Activated CD4-positive, alpha-beta T cell treated with anti-CD3 and anti-CD28 coated beads, Interleukin-2, amount 10 ng/mL, durations not matched to agents 24 days and 14 days (primary cell): ENCODE data around the gene ARHGAP30. TPM values are rescaled to one million over a fixed set of nuclear protein-coding genes. Genes with fewer than 3 reads are reported as not detected.

ENCODE experiments used
- DNase-seq: peaks from one replicate; pipeline ENCODE4 v3.0.0; 2022
- H3K27ac Mint-ChIP-seq: one replicate; pipeline ENCODE4 v1.8.0; 2022; ENCODE audit warnings: mild to moderate bottlenecking, mixed read lengths
- H3K27me3 Mint-ChIP-seq: one replicate; pipeline ENCODE4 v1.8.0; 2022; ENCODE audit warnings: mixed read lengths
- H3K36me3 Mint-ChIP-seq: one replicate; pipeline ENCODE4 v1.8.0; 2022; ENCODE audit warnings: low read depth, mild to moderate bottlenecking, mixed read lengths
- H3K4me1 Mint-ChIP-seq: one replicate; pipeline ENCODE4 v1.8.0; 2021; ENCODE audit warnings: mixed read lengths
- H3K4me3 Mint-ChIP-seq: one replicate; pipeline ENCODE4 v1.8.0; 2022; ENCODE audit warnings: mild to moderate bottlenecking, moderate library complexity, mixed read lengths
- H3K9me3 Mint-ChIP-seq: one replicate; pipeline ENCODE4 v1.8.0; 2021; ENCODE audit warnings: mixed read lengths
- intact Hi-C: fragments of 100-400 bp; cut with micrococcal nuclease; formaldehyde crosslinking; loops from one replicate; pipeline ENCODE4 v1.15.1; 2023
- total RNA-seq: library from RNA; stranded (reverse); gene quantifications from 2 replicates; pipeline ENCODE4 v1.2.3, GENCODE V29; 2022

The ARHGAP30 gene
- total RNA-seq, 1 donor from 2014 or later = 139 TPM

GRCh38 chr1:160997323-160998038 lies 72.2 kb downstream of the ARHGAP30 start:
- H3K27ac Mint-ChIP-seq = peak overlapping the region; percentile 34
- no peaks in the 10 kb centered on the region for H3K9me3 Mint-ChIP-seq
- H3K36me3 Mint-ChIP-seq = peaks cover 9% of the 10 kb centered on the region
- H3K4me1 Mint-ChIP-seq = peaks cover 17% of the 10 kb centered on the region
- no peak overlapping the region for H3K4me3 Mint-ChIP-seq
- no peaks in the 10 kb centered on the region for H3K27me3 Mint-ChIP-seq
- DNase-seq = peak; percentile 85
- intact Hi-C loops = loop anchor here (2.0 kb wide), 2 partner anchors 47 to 101 kb away; partner anchors contain the start of genes KLHDC9 and USF1

Other genes starting within 250 kb of the ARHGAP30 start
- gene CD244, start 207.0 kb downstream of the ARHGAP30 start, total RNA-seq = not detected in 2 replicates
- not detected in 2 replicates for gene ITLN1, start 184.7 kb downstream of the ARHGAP30 start, total RNA-seq
- not detected in 2 replicates for gene ITLN2, start 115.1 kb downstream of the ARHGAP30 start, total RNA-seq
- gene F11R, start 48.7 kb downstream of the ARHGAP30 start, total RNA-seq = 9.1 and 21.4 TPM in 2 replicates
- gene TSTD1, start 30.9 kb downstream of the ARHGAP30 start, total RNA-seq = 41.7 and 49.7 TPM in 2 replicates
- 46.5 and 48.6 TPM in 2 replicates for gene USF1, start 23.9 kb downstream of the ARHGAP30 start, total RNA-seq
- gene NECTIN4, start 19.7 kb upstream of the ARHGAP30 start, total RNA-seq = 0.05 TPM in 1 of 2 replicates, not detected in the other
- gene KLHDC9, start 28.5 kb upstream of the ARHGAP30 start, total RNA-seq = not detected in 2 replicates
- 173 and 178 TPM in 2 replicates for gene PFDN2, start 48.1 kb upstream of the ARHGAP30 start, total RNA-seq
- 46.7 and 48.2 TPM in 2 replicates for gene NIT1, start 48.2 kb upstream of the ARHGAP30 start, total RNA-seq
- gene DEDD, start 62.8 kb upstream of the ARHGAP30 start, total RNA-seq = 45.7 and 46.2 TPM in 2 replicates
- 84.2 and 86.6 TPM in 2 replicates for gene UFC1, start 84.1 kb upstream of the ARHGAP30 start, total RNA-seq
- 32.7 and 34.7 TPM in 2 replicates for gene USP21, start 89.6 kb upstream of the ARHGAP30 start, total RNA-seq
- 28.6 and 31.1 TPM in 2 replicates for gene PPOX, start 96.5 kb upstream of the ARHGAP30 start, total RNA-seq
- gene B4GALT3, start 107.6 kb upstream of the ARHGAP30 start, total RNA-seq = 65.1 and 69.9 TPM in 2 replicates
- gene ADAMTS4, start 129.2 kb upstream of the ARHGAP30 start, total RNA-seq = 0.33 and 0.66 TPM in 2 replicates
- 88.4 and 89.6 TPM in 2 replicates for gene NDUFS2, start 132.5 kb upstream of the ARHGAP30 start, total RNA-seq
- 0.63 TPM in 1 of 2 replicates, not detected in the other for gene FCER1G, start 145.4 kb upstream of the ARHGAP30 start, total RNA-seq
- gene APOA2, start 153.7 kb upstream of the ARHGAP30 start, total RNA-seq = not detected in 2 replicates
- gene TOMM40L, start 156.2 kb upstream of the ARHGAP30 start, total RNA-seq = 25.6 and 28.4 TPM in 2 replicates
- not detected in 2 replicates for gene NR1I3, start 168.3 kb upstream of the ARHGAP30 start, total RNA-seq
- gene PCP4L1, start 188.9 kb upstream of the ARHGAP30 start, total RNA-seq = 0.14 TPM in 1 of 2 replicates, not detected in the other
- 2.8 and 3.0 TPM in 2 replicates for gene MPZ, start 240.1 kb upstream of the ARHGAP30 start, total RNA-seq
- gene SDHC, start 244.5 kb upstream of the ARHGAP30 start, total RNA-seq = 174 and 182 TPM in 2 replicates